Stimulated activated CD8-positive, alpha-beta memory T cell treated with anti-CD3 and anti-CD28 coated beads, Interleukin-2, amount 100 ng/mL, for 48 hours (primary cell): ENCODE results near the gene NCMAP.
"Not testable (repeated sequence)": the region's sequence is repeated elsewhere in the genome, so short reads cannot be mapped to it uniquely, and the experiment has no call there.

ENCODE experiments used
- DNase-seq, 2 donors: peaks; one replicate each; pipeline ENCODE4 v3.0.0-alpha.2; 2020; ENCODE audit warnings: low read depth in 2 of 2

NCMAP gene, protein sequence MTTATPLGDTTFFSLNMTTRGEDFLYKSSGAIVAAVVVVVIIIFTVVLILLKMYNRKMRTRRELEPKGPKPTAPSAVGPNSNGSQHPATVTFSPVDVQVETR

GRCh38 chr1:24555591-24556413 lies at the start of gene NCMAP:
Gene NCMAP (plus strand): TSS chr1:24556087. CDS start chr1:24595431, 39,344 bp downstream.
- DNase-seq: no peak

DNA sequence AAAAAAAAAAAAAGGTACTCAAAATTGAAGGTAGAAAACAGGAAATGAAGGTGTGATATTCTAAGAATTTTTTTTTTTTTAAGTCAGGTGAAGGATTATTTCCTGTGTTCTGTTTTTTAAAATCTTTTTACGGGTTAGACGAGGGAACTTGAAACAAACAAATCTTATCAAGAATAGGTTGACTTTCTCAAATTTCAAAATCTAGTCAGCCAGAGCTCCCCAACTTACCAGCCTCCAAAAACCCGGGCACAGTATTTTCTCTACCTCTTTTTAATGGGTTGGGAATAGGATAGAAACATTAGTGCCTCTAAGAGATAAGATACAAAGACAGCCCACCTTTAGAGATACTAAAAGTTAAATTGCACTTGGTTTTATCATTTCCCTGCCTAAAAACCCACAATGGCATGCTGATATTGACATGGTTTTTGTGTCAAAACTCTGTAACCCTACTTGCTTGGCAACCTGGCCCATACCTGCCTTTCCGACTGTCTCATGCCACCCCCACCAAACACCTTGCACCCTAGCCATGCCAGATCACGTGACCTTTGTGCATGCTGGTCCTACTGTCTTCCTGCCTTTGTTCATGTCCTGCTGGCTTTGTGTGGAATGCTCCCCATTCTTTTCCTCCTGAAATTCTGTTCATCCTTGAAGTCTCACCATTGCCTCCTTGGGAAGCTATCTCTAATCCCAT lies 49.1 kb upstream of the NCMAP start:
- no peak for DNase-seq

- no peak for DNase-seq
Measured at GRCh38 chr1:24507405-24507804, 48.5 kb upstream of the NCMAP start.

- DNase-seq: no peak
Measured at GRCh38 chr1:24508911-24509310, 47.0 kb upstream of the NCMAP start.

- DNase-seq: no peak
Measured at GRCh38 chr1:24513706-24514105, 42.2 kb upstream of the NCMAP start.

DNA sequence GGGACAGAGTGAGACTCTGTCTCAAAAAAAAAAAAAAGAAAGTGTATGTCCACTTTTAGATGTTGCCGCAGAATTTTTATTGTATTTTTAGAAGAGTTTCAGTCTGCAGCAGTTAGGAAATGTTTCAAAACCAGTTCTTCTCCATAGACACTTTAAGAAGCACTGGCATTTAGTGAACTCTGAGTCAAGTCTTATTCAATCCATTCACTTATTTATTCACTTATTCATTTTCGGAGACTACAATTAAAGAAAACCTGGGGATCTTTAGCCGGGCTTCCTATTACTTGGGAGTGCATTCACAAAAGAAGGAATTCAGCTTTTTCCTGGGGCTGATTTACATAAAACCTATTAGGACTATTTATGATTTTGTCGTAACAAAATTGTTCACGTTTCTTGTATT lies 40.9 kb upstream of the NCMAP start:
- DNase-seq: no peak

DNA sequence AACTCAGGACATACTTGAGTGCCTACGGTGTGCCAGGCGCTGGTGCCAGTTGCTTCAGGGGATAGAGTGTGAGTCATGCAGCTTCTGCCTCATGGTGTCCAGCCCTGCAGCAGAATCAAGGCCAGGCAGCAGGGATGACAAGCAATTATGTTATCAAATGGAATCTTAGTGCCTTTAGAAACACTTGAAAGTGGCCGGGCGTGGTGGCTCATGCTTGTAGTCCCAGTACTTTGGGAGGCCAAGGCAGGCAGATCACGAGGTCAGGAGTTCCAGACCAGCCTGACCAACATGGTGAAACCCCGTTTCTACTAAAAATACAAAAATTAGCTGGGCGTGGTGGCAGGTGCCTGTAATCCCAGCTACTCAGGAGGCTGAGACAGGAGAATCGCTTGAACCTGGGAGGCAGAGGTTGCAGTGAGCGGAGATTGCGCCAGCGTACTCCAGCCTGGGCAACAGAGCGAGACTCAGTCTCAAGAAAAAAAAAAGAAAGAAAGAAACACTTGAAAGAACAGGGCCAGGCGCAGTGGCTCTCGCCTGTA lies 40.1 kb upstream of the NCMAP start:
- not testable (repeated sequence) for DNase-seq

GRCh38 chr1:24516506-24516905 lies 39.4 kb upstream of the NCMAP start:
- DNase-seq: no peak

DNA sequence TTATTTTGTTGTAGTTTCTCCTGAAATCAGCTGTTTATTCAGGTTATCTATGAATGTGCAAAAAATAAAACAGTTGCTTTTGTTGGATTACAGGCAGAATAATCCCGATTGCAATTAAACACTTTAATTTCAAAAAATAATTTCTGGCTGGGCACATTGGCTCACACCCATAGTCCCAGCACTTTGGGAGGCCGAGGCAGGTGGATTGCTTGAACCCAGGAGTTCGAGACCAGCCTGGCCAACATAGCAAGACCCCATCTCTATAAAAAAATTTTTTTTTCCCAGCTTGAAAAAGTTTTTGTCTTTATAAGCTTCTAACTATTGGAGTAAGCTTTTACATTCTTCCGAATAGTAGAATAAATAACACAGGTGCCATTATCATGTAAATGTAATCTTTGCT lies 38.0 kb upstream of the NCMAP start:
- no peak for DNase-seq

DNA sequence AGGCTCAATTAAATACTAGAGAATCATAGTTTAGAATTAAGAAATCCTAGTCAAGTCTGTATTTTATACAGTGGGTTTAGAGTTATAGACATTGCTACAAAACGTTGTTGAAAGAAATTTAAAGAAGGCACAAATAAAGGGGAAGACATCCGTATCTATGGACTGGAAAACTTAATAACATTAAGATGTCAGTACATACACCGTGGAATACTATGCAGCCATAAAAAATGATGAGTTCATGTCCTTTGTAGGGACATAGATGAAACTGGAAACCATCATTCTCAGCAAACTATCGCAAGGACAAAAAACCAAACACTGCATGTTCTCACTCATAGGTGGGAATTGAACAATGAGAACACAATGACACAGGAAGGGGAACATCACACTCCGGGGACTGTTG lies 35.6 kb upstream of the NCMAP start:
- not testable (repeated sequence) for DNase-seq

GRCh38 chr1:24525606-24526005 lies 30.3 kb upstream of the NCMAP start:
- DNase-seq: no peak

GRCh38 chr1:24526045-24526444 lies 29.8 kb upstream of the NCMAP start:
- no peak for DNase-seq

GRCh38 chr1:24526940-24527542 lies 28.8 kb upstream of the NCMAP start:
- DNase-seq: no peak

- DNase-seq: no peak
Measured at GRCh38 chr1:24528744-24529143, 27.1 kb upstream of the NCMAP start.

GRCh38 chr1:24529292-24529691 lies 26.6 kb upstream of the NCMAP start:
- not testable (repeated sequence) for DNase-seq

GRCh38 chr1:24535021-24535424 lies 20.9 kb upstream of the NCMAP start:
- peak; percentile 53 to 68 for DNase-seq

- no peak for DNase-seq
Measured at GRCh38 chr1:24535778-24536177, 20.1 kb upstream of the NCMAP start.

DNA sequence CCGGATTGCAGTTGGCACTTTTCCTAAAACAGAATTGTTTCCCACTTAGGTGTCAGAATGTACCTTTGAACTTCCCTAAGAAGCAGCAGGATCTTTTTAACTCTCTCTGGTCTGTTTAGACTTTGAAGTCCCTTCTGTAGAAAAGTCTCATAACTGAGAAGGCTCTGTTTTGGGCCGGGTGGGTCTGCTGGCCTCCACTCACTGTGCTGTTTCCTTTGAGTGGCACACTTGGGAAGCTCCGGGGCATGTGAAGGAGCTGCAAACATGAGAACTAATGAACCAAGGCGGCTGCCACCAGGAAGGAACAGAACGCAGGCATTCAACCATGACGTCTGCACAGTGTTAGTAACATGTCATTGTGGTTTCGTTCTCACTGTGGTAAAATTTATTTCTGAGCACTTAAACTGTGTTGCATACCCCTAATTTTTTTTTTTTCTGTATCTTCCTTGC lies 19.5 kb upstream of the NCMAP start:
- peak; percentile 29 to 55 for DNase-seq

DNA sequence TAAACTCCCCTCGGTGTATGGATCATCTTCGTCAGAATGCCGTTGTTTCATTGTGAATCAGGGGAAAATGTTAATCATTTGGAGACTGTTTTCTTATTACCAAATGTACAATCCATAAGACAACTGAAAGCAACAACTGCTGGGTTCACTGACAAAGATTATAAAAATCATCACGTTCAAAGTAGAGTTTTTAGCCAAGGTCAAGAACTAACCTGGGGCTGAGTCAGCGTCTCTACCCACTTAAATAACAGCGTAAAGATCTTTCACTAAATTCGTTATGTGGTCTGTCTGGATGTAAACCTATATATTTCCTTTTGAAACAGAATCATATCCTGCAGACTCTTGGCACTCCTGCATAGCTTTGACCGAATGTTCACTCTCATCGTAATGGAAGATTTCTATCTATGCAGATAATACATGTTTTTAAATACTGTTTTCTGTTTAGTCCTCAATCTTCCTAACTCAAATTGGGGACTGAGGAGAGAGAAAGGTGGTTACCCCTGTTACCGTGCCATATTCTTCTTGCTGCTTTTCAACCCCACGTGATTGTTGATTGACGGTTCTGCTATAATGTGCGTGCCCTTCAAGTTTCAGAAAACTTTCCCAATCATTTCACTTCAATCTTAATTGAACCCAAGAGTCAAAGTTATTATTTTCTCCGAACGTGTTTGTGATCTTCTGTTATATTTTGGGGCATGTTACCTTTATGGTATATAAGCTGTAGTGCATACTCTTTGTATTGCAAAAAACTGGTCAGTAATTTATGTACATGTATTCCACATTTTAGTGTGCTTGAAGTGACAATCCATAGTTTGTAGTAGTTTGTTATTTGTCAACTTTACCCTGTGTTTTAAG lies 15.6 kb upstream of the NCMAP start:
- DNase-seq: no peak

- DNase-seq: no peak
Measured at GRCh38 chr1:24540906-24541710, 14.8 kb upstream of the NCMAP start.
